Measurements from ENCODE around the gene ASTE1.
"Not testable (repeated sequence)": the region's sequence is repeated elsewhere in the genome, so short reads cannot be mapped to it uniquely, and the experiment has no call there.

The ASTE1 gene

GRCh38 chr3:131007782-131008181, 18.8 kb downstream of the ASTE1 start:
- ATAC-seq = no peak

GRCh38 chr3:131007256-131007655, 19.4 kb downstream of the ASTE1 start:
- ATAC-seq = no peak

- ATAC-seq = no peak
Observed at GRCh38 chr3:131004603-131005002, 22.0 kb downstream of the ASTE1 start.

GRCh38 chr3:131001071-131001470, 25.6 kb downstream of the ASTE1 start:
- ATAC-seq = no peak

- no peak for ATAC-seq
Observed at GRCh38 chr3:130997289-130997688, 29.3 kb downstream of the ASTE1 start.

GRCh38 chr3:130992344-130992743, 34.3 kb downstream of the ASTE1 start:
- no peak for ATAC-seq

GRCh38 chr3:130991126-130991525, 35.5 kb downstream of the ASTE1 start:
- ATAC-seq = no peak

GRCh38 chr3:130990282-130990681, 36.3 kb downstream of the ASTE1 start:
- ATAC-seq = no peak

GRCh38 chr3:130981469-130981868, 45.2 kb downstream of the ASTE1 start:
- ATAC-seq = no peak

- no peak for ATAC-seq
Observed at GRCh38 chr3:130979117-130979516, 47.5 kb downstream of the ASTE1 start.

- ATAC-seq = no peak
Observed at GRCh38 chr3:130976706-130977105, 49.9 kb downstream of the ASTE1 start.

- ATAC-seq = no peak
Observed at GRCh38 chr3:130975251-130975650, 51.4 kb downstream of the ASTE1 start.

- ATAC-seq = no peak
Observed at GRCh38 chr3:130974201-130974600, 52.4 kb downstream of the ASTE1 start.

GRCh38 chr3:130973406-130973805, 53.2 kb downstream of the ASTE1 start:
- ATAC-seq = no peak

- not testable (repeated sequence) for ATAC-seq
Observed at GRCh38 chr3:130972592-130972991, 54.0 kb downstream of the ASTE1 start.

GRCh38 chr3:130971208-130971607, 55.4 kb downstream of the ASTE1 start:
- no peak for ATAC-seq

GRCh38 chr3:130969621-130970020, 57.0 kb downstream of the ASTE1 start:
- no peak for ATAC-seq

GRCh38 chr3:130968221-130968620, 58.4 kb downstream of the ASTE1 start:
- no peak for ATAC-seq

- no peak for ATAC-seq
Observed at GRCh38 chr3:130967281-130967680, 59.3 kb downstream of the ASTE1 start.

GRCh38 chr3:130963878-130964277, 62.7 kb downstream of the ASTE1 start:
- no peak for ATAC-seq
